Activated T-helper 2 cell treated with anti-CD3 and anti-CD28 coated beads, Interferon-gamma antibody, Interleukin-2, Interleukin-4, amounts not matched to agents 10 μg/mL and 5 μg/mL and 100 μg/mL, durations not matched to agents 14 hours and 24 hours and 36 hours (primary cell): ENCODE data around the gene SCG2. TPM values are rescaled to one million over a fixed set of nuclear protein-coding genes. Genes with fewer than 3 reads are reported as not detected.

Experiments used
- DNase-seq: peaks from one replicate; pipeline ENCODE4 v3.0.0; 2021; ENCODE audit warnings: low spot score
- H3K27ac Mint-ChIP-seq: one replicate; pipeline ENCODE4 v1.8.0; 2021; ENCODE audit warnings: mixed read lengths
- H3K27me3 Mint-ChIP-seq: one replicate; pipeline ENCODE4 v1.8.0; 2021; ENCODE audit warnings: low read depth, mixed read lengths
- H3K36me3 Mint-ChIP-seq: one replicate; pipeline ENCODE4 v1.8.0; 2021; ENCODE audit warnings: low read depth, mixed read lengths
- H3K4me1 Mint-ChIP-seq: one replicate; pipeline ENCODE4 v1.8.0; 2021; ENCODE audit warnings: low read depth, mixed read lengths
- H3K4me3 Mint-ChIP-seq: one replicate; pipeline ENCODE4 v1.8.0; 2021; ENCODE audit warnings: low read depth, mild to moderate bottlenecking, moderate library complexity, mixed read lengths
- H3K9me3 Mint-ChIP-seq: one replicate; pipeline ENCODE4 v1.8.0; 2021; ENCODE audit warnings: mixed read lengths
- intact Hi-C: fragments of 100-400 bp; cut with micrococcal nuclease; formaldehyde crosslinking; loops from one replicate; pipeline ENCODE4 v1.15.1; 2023
- total RNA-seq: library from RNA; stranded (reverse); gene quantifications from 2 replicates; pipeline ENCODE4 v1.2.3, GENCODE V29; 2022

SCG2 gene
- total RNA-seq, 1 donor from 2014 or later, result not detected

DNA sequence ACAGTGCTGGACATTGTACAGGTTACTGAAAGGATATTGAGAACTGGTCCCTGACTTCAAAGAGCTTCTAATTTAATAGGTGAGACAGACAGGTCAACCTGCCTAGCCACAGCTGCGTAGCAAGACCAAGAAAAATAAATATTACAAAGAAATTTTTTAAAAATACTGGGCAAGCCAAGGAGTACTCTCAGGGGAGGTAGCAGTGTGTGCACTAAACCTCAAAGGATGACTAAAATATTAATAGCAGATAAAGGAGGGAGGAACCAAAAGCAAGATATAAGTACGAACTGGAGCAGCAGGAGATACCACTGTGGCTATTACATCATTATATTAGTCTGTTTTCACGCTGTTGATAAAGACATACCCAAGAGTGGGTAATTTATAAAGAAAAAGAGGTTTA, 14.9 kb downstream of the SCG2 start:
- Mint-ChIP-seq H3K36me3 (no peaks in the 10 kb centered on the region), H3K27me3 (no peaks in the 10 kb centered on the region), H3K27ac (no peak overlapping the region), H3K4me3 (no peak overlapping the region), H3K4me1 (no peaks in the 10 kb centered on the region), H3K9me3 (no peaks in the 10 kb centered on the region)
- DNase-seq, result no peak
- intact Hi-C loops, result no loop called here

DNA sequence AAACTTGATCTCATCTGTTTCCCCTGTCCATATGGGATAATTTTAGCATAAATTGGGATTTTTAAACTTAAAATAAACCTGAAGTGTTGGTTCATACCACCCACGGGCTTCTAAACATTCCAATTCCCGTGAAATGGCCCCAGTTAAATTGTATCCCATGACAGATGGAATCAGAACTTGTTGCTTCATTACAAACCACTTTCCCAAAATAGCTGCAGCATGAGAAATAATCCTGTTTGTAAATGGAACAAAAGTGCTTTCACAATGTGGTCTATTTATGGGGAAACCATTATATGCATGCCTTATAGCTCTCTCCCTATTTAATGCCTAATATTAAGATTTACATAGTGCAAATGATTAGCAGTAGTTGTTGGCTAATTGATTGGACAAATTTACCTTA, 15.9 kb downstream of the SCG2 start:
- H3K27me3 Mint-ChIP-seq, result no peaks in the 10 kb centered on the region
- no peaks in the 10 kb centered on the region for H3K36me3 Mint-ChIP-seq
- H3K9me3 Mint-ChIP-seq, result no peaks in the 10 kb centered on the region
- intact Hi-C loops, result no loop called here
- no peak overlapping the region for H3K4me3 Mint-ChIP-seq
- H3K27ac Mint-ChIP-seq, result no peak overlapping the region
- no peak for DNase-seq
- no peaks in the 10 kb centered on the region for H3K4me1 Mint-ChIP-seq

DNA sequence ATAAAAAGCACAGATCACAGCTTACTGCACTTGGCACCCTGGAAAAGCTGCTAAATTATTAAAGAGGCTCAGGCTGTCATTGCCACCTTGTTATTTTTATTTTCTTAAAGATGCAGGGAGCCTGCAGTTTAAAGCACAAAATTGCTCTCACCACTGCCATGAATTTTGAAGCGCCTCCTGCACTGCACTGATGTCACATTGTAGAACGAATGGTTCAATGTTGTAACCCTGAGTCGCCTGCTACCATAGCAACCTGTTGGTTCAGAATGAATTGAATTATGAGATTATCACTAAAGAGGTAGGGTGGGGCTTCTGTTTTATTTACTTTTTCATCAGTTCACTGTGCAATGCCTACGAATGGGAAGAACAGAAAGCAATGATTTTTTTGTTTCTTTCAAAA, 16.5 kb downstream of the SCG2 start:
- H3K9me3 Mint-ChIP-seq, result no peaks in the 10 kb centered on the region
- H3K4me3 Mint-ChIP-seq, result no peak overlapping the region
- H3K4me1 Mint-ChIP-seq, result no peaks in the 10 kb centered on the region
- intact Hi-C loops, result no loop called here
- no peaks in the 10 kb centered on the region for H3K27me3 Mint-ChIP-seq
- H3K27ac Mint-ChIP-seq, result no peak overlapping the region
- H3K36me3 Mint-ChIP-seq, result no peaks in the 10 kb centered on the region
- no peak for DNase-seq

DNA sequence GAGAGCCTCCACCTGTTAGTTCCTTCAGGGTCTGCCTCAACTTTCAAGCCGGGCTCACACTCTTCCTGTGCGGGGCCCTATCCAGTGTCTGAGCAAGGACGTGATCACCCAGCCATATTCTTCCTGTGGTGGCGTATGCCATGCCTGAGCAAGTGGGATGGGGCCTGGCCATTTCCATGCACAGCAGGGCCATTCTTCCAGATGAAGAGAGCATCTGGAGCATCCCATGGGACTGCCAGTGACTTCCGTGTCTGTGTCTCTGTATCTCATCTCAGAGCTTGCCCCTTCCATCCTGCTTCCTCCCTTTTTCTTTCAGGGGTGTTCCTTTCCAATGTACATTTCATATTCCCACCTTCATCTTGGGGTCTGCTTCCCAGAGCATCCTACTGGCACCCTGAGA, 20.2 kb downstream of the SCG2 start:
- Mint-ChIP-seq H3K27me3 (no peaks in the 10 kb centered on the region), H3K36me3 (no peaks in the 10 kb centered on the region), H3K4me3 (no peak overlapping the region), H3K27ac (no peak overlapping the region), H3K4me1 (no peaks in the 10 kb centered on the region), H3K9me3 (no peaks in the 10 kb centered on the region)
- intact Hi-C loops, result no loop called here
- DNase-seq, result no peak

DNA sequence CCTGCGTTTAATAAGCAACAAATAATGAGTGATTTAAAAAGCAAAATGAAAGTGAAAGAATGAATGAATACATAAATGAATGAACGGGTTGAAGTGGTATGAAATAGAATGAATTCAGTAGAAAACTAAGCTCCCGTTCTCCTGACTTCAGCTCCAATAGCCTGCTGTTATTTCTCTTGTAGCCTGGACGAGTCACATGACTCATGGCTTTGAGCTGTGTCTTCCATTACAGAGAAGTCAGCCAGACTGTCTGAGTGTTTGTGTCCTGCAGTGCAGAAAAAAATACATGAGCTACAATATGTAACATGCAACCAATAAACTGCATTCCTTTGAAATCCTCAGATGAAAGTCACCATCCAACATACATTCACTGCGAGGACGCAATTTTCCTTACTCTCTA, 21.2 kb downstream of the SCG2 start:
- no peak for DNase-seq
- Mint-ChIP-seq H3K27me3 (no peaks in the 10 kb centered on the region), H3K27ac (no peak overlapping the region), H3K4me3 (no peak overlapping the region), H3K4me1 (no peaks in the 10 kb centered on the region), H3K9me3 (no peaks in the 10 kb centered on the region), H3K36me3 (no peaks in the 10 kb centered on the region)
- intact Hi-C loops, result no loop called here

DNA sequence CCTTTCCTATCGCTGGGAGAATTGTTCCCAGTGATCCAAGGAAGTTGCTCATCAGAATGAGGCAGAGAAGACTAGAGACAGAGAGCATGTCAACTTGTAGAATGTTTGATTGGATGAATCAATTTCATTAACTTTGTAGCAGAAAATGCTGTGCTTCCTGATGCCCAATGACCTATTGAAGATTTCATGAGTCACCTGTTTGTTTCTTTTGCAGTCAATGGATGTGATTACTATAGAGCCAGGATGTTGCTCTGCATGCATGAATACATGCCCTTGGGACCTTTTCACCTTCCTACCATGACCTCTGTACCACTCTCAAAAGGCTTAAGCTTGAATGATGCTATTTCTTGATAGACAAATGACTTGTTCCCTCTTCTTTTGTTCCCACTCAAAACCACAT, 23.3 kb downstream of the SCG2 start:
- no peaks in the 10 kb centered on the region for H3K9me3 Mint-ChIP-seq
- H3K36me3 Mint-ChIP-seq, result no peaks in the 10 kb centered on the region
- no peaks in the 10 kb centered on the region for H3K27me3 Mint-ChIP-seq
- H3K4me3 Mint-ChIP-seq, result no peak overlapping the region
- intact Hi-C loops, result no loop called here
- no peaks in the 10 kb centered on the region for H3K4me1 Mint-ChIP-seq
- DNase-seq, result no peak
- H3K27ac Mint-ChIP-seq, result no peak overlapping the region

DNA sequence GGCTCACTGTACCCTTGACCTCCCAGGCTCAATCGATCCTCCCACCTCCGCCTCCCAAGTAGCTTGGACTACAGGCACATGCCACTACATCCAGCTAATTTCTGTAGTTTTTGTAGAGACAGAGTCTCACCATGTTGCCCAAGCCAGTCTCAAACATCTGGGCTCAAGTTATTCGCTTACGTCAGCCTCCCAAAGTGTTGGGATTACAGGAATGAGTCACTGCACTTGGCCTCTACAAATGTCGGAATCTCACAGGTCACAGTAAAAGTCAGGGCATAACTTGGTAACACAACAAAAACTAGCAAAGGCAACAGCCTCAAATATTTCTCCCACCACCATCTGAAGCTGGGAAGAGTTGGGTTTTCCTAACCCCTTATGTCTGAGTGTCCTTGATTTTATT, 25.3 kb downstream of the SCG2 start:
- Mint-ChIP-seq H3K27ac (no peak overlapping the region), H3K4me3 (no peak overlapping the region), H3K9me3 (no peaks in the 10 kb centered on the region), H3K36me3 (no peaks in the 10 kb centered on the region), H3K4me1 (no peaks in the 10 kb centered on the region), H3K27me3 (no peaks in the 10 kb centered on the region)
- intact Hi-C loops, result no loop called here
- no peak for DNase-seq

DNA sequence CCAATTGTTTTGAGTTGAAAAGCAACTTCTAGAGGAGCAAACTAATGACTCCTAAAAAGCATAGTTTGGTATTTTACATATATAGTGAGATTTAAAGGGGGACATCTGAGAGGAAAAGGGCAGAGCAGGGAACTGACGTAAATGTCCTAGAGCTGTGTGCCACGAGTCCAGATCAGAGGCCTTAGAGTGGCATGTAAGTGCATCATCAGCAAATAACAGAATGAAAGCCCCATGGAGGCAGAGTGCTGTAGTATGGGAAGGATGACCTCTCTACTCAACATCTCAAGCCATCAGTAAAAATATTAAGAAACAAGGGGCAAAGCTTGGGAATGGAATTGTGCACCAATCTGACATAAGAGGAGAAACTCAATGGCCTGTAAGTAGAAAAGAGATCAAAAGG, 31.4 kb downstream of the SCG2 start:
- intact Hi-C loops, result no loop called here
- no peaks in the 10 kb centered on the region for H3K36me3 Mint-ChIP-seq
- H3K27me3 Mint-ChIP-seq, result no peaks in the 10 kb centered on the region
- no peak overlapping the region for H3K27ac Mint-ChIP-seq
- H3K4me3 Mint-ChIP-seq, result no peak overlapping the region
- H3K9me3 Mint-ChIP-seq, result no peaks in the 10 kb centered on the region
- no peaks in the 10 kb centered on the region for H3K4me1 Mint-ChIP-seq
- no peak for DNase-seq

DNA sequence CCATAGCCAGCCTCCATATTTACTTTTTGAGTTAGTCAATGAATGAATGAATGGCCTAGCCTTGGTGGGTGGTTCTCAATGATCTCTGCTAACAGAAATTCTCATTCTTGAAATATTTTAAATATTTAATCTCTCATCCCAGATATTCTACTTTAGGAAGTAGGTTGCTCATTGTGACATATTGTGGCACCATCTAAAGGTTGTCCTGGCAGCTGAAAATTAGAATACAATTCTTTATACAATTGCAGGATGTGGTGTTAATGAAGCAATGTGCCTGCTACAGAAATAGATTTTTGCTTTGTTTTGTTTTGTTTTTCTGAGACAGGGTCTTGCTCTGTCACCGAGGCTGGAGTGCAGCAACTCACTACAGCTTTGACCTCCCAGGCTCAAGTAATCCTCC, 35.8 kb downstream of the SCG2 start:
- no peaks in the 10 kb centered on the region for H3K27me3 Mint-ChIP-seq
- H3K27ac Mint-ChIP-seq, result no peak overlapping the region
- no peak overlapping the region for H3K4me3 Mint-ChIP-seq
- DNase-seq, result no peak
- intact Hi-C loops, result no loop called here
- no peaks in the 10 kb centered on the region for H3K36me3 Mint-ChIP-seq
- H3K4me1 Mint-ChIP-seq, result no peaks in the 10 kb centered on the region
- H3K9me3 Mint-ChIP-seq, result no peaks in the 10 kb centered on the region

DNA sequence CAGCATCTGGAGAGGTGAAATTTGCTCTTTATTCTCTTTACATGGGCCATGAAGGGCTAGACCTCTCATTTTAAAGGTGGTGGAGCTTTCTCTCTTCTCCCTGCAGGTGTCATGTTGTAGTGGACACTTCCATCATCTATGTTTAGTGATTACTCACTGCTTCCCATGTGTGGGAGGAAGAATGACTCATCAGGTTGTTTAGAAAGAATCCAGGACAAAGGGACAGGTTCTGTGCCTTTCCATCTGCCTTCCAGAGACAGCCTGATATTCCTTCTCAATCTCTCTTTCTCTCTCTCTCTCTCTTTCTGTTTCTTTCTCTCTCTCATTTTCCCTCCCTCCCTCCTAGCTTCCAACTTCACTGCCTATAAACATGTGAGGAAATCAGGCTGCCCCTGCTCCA, 38.7 kb downstream of the SCG2 start:
- DNase-seq, result no peak
- Mint-ChIP-seq H3K27me3 (no peaks in the 10 kb centered on the region), H3K4me1 (peaks cover 4% of the 10 kb centered on the region), H3K27ac (no peak overlapping the region), H3K36me3 (no peaks in the 10 kb centered on the region), H3K9me3 (no peaks in the 10 kb centered on the region), H3K4me3 (no peak overlapping the region)
- intact Hi-C loops, result no loop called here

DNA sequence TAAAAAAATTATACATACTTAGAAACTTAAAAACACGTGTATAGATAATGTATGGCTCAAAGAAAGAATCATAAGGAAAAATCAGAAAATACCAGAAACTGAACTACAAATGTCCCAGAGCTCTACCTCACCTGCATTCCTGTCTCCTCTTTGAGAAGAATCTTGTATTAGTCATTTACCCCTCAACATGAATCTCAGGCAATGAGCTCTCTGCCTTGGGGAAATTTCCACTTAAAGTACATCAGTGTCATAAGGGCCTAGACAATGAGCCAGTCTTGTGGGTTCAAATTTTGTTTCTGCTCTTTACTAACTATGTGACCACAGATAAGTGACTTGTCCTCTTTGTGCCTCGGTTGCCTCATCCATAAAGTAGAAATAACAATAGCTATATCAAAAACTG, 40.1 kb downstream of the SCG2 start:
- intact Hi-C loops, result no loop called here
- no peak for DNase-seq
- Mint-ChIP-seq H3K27me3 (no peaks in the 10 kb centered on the region), H3K27ac (no peak overlapping the region), H3K4me3 (no peak overlapping the region), H3K4me1 (peaks cover 4% of the 10 kb centered on the region), H3K36me3 (no peaks in the 10 kb centered on the region), H3K9me3 (no peaks in the 10 kb centered on the region)

DNA sequence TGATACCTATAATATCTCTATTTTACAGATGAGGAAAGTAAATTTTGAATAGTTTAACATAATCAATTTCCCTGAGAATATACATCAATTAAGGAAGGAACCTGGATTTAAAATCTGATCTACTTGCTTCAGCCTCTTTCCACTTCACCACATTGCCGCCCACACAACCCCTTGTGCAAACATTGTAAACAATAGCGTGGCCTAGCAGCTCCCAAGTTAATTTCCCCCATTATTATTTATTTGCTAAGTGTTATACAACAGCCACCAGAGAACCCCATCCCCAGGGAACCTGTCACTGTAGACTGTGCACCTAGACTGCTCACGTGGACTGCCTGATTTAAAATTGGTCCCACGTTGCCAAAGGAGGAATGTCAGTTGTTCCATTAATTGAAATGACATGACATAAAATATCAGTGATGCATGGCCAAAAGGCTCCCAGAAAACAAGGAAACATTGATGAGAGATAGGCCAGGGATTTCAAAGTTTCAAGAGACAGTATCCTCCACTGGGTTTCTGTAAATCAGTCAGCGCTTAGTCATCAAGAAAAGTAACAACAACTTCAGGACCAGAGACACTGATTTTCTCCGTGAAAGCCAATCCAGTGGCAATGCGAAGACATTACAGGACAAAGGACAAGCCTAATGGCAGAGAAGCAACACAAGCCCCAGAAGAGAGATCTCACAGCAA, 41.3 kb downstream of the SCG2 start:
- no peak overlapping the region for H3K27ac Mint-ChIP-seq
- intact Hi-C loops, result no loop called here
- H3K27me3 Mint-ChIP-seq, result no peaks in the 10 kb centered on the region
- peaks cover 4% of the 10 kb centered on the region for H3K4me1 Mint-ChIP-seq
- no peak for DNase-seq
- no peaks in the 10 kb centered on the region for H3K9me3 Mint-ChIP-seq
- no peak overlapping the region for H3K4me3 Mint-ChIP-seq
- no peaks in the 10 kb centered on the region for H3K36me3 Mint-ChIP-seq

DNA sequence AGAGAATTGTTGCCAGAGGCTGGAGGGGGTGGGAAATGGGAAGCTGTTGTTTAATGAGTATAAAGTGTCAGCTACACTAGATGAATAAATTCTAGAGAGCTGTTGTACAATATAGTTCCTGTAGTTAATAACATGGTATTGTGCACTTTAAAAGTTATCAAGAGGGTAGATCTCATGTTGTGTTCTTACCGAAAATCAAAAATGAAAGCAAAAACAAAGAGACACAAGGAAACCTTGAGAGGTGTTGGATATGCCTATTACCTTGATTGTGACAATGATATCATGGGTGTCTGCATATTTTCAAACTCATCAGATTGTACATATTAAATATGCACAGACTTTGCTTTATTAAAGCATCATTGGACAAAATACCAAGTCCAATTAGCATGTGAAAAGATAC, 43.2 kb downstream of the SCG2 start:
- DNase-seq, result no peak
- peaks cover 4% of the 10 kb centered on the region for H3K4me1 Mint-ChIP-seq
- H3K36me3 Mint-ChIP-seq, result no peaks in the 10 kb centered on the region
- intact Hi-C loops, result no loop called here
- no peak overlapping the region for H3K4me3 Mint-ChIP-seq
- no peak overlapping the region for H3K27ac Mint-ChIP-seq
- no peaks in the 10 kb centered on the region for H3K9me3 Mint-ChIP-seq
- H3K27me3 Mint-ChIP-seq, result no peaks in the 10 kb centered on the region

DNA sequence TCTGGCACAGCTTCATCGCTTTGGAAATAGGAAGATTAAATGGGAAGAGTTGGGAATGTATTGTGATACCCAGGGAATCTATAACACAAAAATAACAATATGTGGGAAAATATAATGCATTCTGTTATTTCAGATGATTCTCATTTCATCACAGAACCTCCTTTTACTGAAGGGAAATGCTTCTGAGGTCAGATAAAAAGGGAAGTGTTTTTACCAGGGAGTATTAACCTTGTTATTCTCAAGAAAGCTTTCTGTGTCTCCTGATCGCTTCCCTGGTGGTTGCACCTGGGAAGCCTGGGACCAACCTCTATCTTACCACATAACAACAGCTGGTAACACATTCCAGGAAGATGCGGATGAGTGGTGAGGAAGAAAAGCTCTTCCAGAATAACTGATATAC, 47.2 kb downstream of the SCG2 start:
- Mint-ChIP-seq H3K4me1 (peaks cover 4% of the 10 kb centered on the region), H3K4me3 (no peak overlapping the region), H3K36me3 (no peaks in the 10 kb centered on the region), H3K27me3 (no peaks in the 10 kb centered on the region), H3K9me3 (no peaks in the 10 kb centered on the region), H3K27ac (no peak overlapping the region)
- DNase-seq, result no peak
- intact Hi-C loops, result no loop called here
